GM12878 (cell line): Measurements from ENCODE around the gene KIF2B. TPM values are rescaled to one million over a fixed set of nuclear protein-coding genes. Genes with fewer than 3 reads are reported as not detected.

ENCODE experiments used
- ATAC-seq: fragments of 200-7000 bp; cut with Tn5 transposase; 3 replicates; pipeline ENCODE4 v1.9.1; 2020; ENCODE audit warnings: mild to moderate bottlenecking, moderate library complexity
- BruUV-seq: library from RNA; stranded (reverse); fragments of 400-500 nt; replicated peaks from 2 replicates; lab custom pipeline; 2021; lab: Mats Ljungman, UMichigan
- CTCF ChIA-PET: fragments of 300-600 bp; sonication (Branson Sonifier 250); formaldehyde crosslinking; extraction: SDS; loops from one replicate; lab custom pipeline; 2021; ENCODE audit warnings: inconsistent platforms; lab: Yijun Ruan, JAX
- POLR2A ChIA-PET: fragments of 350-600 bp; formaldehyde crosslinking; extraction: SDS; loops from one replicate; lab custom pipeline; 2021; ENCODE audit warnings: inconsistent platforms; lab: Charles Lee
- RAD21 ChIA-PET: fragments of 300-600 bp; sonication (Branson Sonifier 250); formaldehyde crosslinking; loops from one replicate; lab custom pipeline; 2023; ENCODE audit warnings: antibody characterized with exemption; ENCODE audit not compliant: unreplicated experiment; lab: Charles Lee
- SMC1A ChIA-PET: fragments of 300-600 bp; sonication (Branson Sonifier 250); formaldehyde crosslinking; loops from one replicate; lab custom pipeline; 2023; ENCODE audit not compliant: unreplicated experiment, uncharacterized antibody; lab: Charles Lee
- DNase-seq: peaks from one replicate; pipeline ENCODE4 v3.0.0-alpha.2; 2011; ENCODE audit warnings: low read depth, low spot score
- FAIRE-seq: peaks from 3 replicates; lab custom pipeline; 2011; peaks lifted over from hg19 to GRCh38; lab: Jason Lieb, UNC
- H2AFZ ChIP-seq: 2 replicates; pipeline ENCODE4 v1.6.0; 2011; ENCODE audit warnings: low read depth, low read length, control low read depth; ENCODE audit not compliant: control insufficient read depth
- H3K27ac ChIP-seq: 2 replicates; pipeline ENCODE4 v1.5.1; 2011; ENCODE audit warnings: control low read depth; ENCODE audit not compliant: control insufficient read depth, insufficient read depth
- H3K27me3 ChIP-seq, 2 experiments: replicated peaks in 1 of 2; 2 replicates each; pipeline versions ENCODE4 v1.6.0 to v1.6.1; 2011; ENCODE audit warnings: low read length in 1 of 2; ENCODE audit not compliant: control insufficient read depth in 2 of 2, insufficient read depth in 2 of 2
- H3K36me3 ChIP-seq, 2 experiments: 2 replicates each; pipeline ENCODE4 v1.5.1; 2011; ENCODE audit warnings: low read length in 1 of 2; ENCODE audit not compliant: control insufficient read depth in 2 of 2, insufficient read depth in 2 of 2
- H3K4me1 ChIP-seq: 2 replicates; pipeline ENCODE4 v1.6.1; 2011; ENCODE audit warnings: mild to moderate bottlenecking, low read length, moderate library complexity, mixed read lengths; ENCODE audit not compliant: control insufficient read depth, insufficient read depth
- H3K4me2 ChIP-seq: 2 replicates; pipeline ENCODE4 v1.6.0; 2011; ENCODE audit warnings: control low read depth; ENCODE audit not compliant: control insufficient read depth, insufficient read depth
- H3K4me3 ChIP-seq: fragments of 200-600 bp; sonication (generic); 2 replicates; pipeline ENCODE4 v1.5.1; 2016
- H3K79me2 ChIP-seq: 2 replicates; pipeline ENCODE4 v1.6.0; 2011; ENCODE audit warnings: low read length; ENCODE audit not compliant: control insufficient read depth, insufficient read depth
- H3K9ac ChIP-seq: 2 replicates; pipeline ENCODE4 v1.8.0; 2011; ENCODE audit warnings: low read length, control low read depth, mixed read lengths; ENCODE audit not compliant: control insufficient read depth, insufficient read depth
- H3K9me3 ChIP-seq: replicated peaks from 3 replicates; pipeline ENCODE4 v1.5.1; 2011; ENCODE audit warnings: mild to moderate bottlenecking, low read length; ENCODE audit not compliant: control insufficient read depth, insufficient read depth
- H4K20me1 ChIP-seq: 2 replicates; pipeline ENCODE4 v1.6.0; 2011; ENCODE audit not compliant: control insufficient read depth, insufficient read depth
- BHLHE40 ChIP-seq, 2 experiments: fragments of 450-650 bp in 1 of 2; IDR thresholded peaks; 2 replicates each; pipeline ENCODE4 v1.6.1; 2011 to 2017; ENCODE audit warnings: low read depth in 2 of 2, borderline replicate concordance in 1 of 2, improper control_type of control experiment in 1 of 2, low read length in 1 of 2, mild to moderate bottlenecking in 1 of 2
- CHD1 ChIP-seq: IDR thresholded peaks from 2 replicates; pipeline ENCODE4 v1.6.1; 2012; ENCODE audit warnings: low read depth, low read length, improper control_type of control experiment
- CREB1 ChIP-seq: IDR thresholded peaks from 2 replicates; pipeline ENCODE4 v1.6.1; 2012; ENCODE audit warnings: low read depth, mild to moderate bottlenecking, inconsistent platforms
- E2F4 ChIP-seq: IDR thresholded peaks from 2 replicates; pipeline ENCODE4 v1.6.1; 2012; ENCODE audit warnings: low read depth, low read length, improper control_type of control experiment
- EGR1 ChIP-seq, 2 experiments: IDR thresholded peaks; 1 replicate in 1 of 2; 2 replicates in 1 of 2; pipeline ENCODE4 v1.6.1; 2011 to 2012; ENCODE audit warnings: low read depth in 2 of 2, low read length in 2 of 2, borderline replicate concordance in 1 of 2, mild to moderate bottlenecking in 1 of 2, moderate library complexity in 1 of 2
- FOXK2 ChIP-seq: fragments of 450-650 bp; IDR thresholded peaks from 2 replicates; pipeline ENCODE4 v1.6.1; 2017; ENCODE audit warnings: mild to moderate bottlenecking, moderate library complexity
- HCFC1 ChIP-seq: fragments of 150-350 bp; IDR thresholded peaks from 2 replicates; pipeline ENCODE4 v1.6.1; 2014; ENCODE audit warnings: low read length
- JUNB ChIP-seq: IDR thresholded peaks from 2 replicates; pipeline ENCODE4 v1.6.1; 2016; ENCODE audit warnings: antibody characterized with exemption, mild to moderate bottlenecking
- JUND ChIP-seq: IDR thresholded peaks from 2 replicates; pipeline ENCODE4 v1.6.1; 2012; ENCODE audit warnings: low read depth, mild to moderate bottlenecking, low read length, improper control_type of control experiment, moderate library complexity
- KAT2A ChIP-seq: conservative IDR thresholded peaks from 2 replicates; pipeline ENCODE4 v1.6.1; 2011; ENCODE audit warnings: low read depth, low read length; ENCODE audit not compliant: control insufficient read depth
- NFYB ChIP-seq: IDR thresholded peaks from 2 replicates; pipeline ENCODE4 v1.6.1; 2011; ENCODE audit warnings: low read depth, mild to moderate bottlenecking, low read length, improper control_type of control experiment, moderate library complexity; ENCODE audit not compliant: insufficient read depth
- NRF1 ChIP-seq: conservative IDR thresholded peaks from 2 replicates; pipeline ENCODE4 v1.6.1; 2011; ENCODE audit warnings: mild to moderate bottlenecking, low read depth, low read length, improper control_type of control experiment
- SUPT20H ChIP-seq: IDR thresholded peaks from 2 replicates; pipeline ENCODE4 v1.6.1; 2011; ENCODE audit warnings: low read depth, mild to moderate bottlenecking, low read length, moderate library complexity, borderline replicate concordance; ENCODE audit not compliant: control insufficient read depth
- ZBED1 ChIP-seq: IDR thresholded peaks from 2 replicates; pipeline ENCODE4 v1.6.1; 2016; ENCODE audit warnings: borderline replicate concordance
- ZBTB33 ChIP-seq: fragments of 450-650 bp; IDR thresholded peaks from 2 replicates; pipeline ENCODE4 v1.6.1; 2017; ENCODE audit warnings: mild to moderate bottlenecking
- ZNF24 ChIP-seq: fragments of 450-650 bp; IDR thresholded peaks from 2 replicates; pipeline ENCODE4 v1.6.1; 2017; ENCODE audit warnings: antibody characterized with exemption, mild to moderate bottlenecking
- WGBS: methylation state at CpG from one replicate; pipeline ENCODE4 v1.1.6; 2016; ENCODE audit warnings: low lambda C conversion rate; ENCODE audit not compliant: insufficient replicate concordance, insufficient coverage; ENCODE audit errors: missing lambda C conversion rate; 5-methylcytosine and 5-hydroxymethylcytosine counted together
- in situ Hi-C: fragments of 300-500 bp; cut with MboI; formaldehyde crosslinking; loops from 9 replicates; pipeline ENCODE4 v1.14.3; 2018; ENCODE audit warnings: mixed read lengths
- intact Hi-C: fragments of 100-400 bp; cut with micrococcal nuclease; formaldehyde crosslinking; loops from one replicate; pipeline ENCODE4 v1.14.2; 2022; ENCODE audit not compliant: unreplicated experiment
- polyA plus RNA-seq, 11 experiments: library from polyadenylated mRNA; depleted of rRNA in 4 of 11; unstranded in 6 of 11; stranded (reverse) in 5 of 11; fragments of >200 nt; fragmentation: Nextera tagmentation in 4 of 11; fragmentation: Illumina TruSeq in 1 of 11; extraction: Ambion mirVana in 4 of 11; extraction: Trizol in 1 of 11; gene quantifications; 1 replicate in 1 of 11; 2 replicates in 10 of 11; pipeline versions ENCODE4 v1.2.1 to v1.2.3, GENCODE V29; 2011 to 2016; ENCODE audit warnings: inconsistent platforms in 2 of 11, missing spikeins in 2 of 11, low read depth in 1 of 11
- total RNA-seq, 4 experiments: library from RNA; depleted of rRNA in 3 of 4; stranded (reverse); fragments of >200 nt in 3 of 4; fragmentation: Illumina TruSeq in 1 of 4; extraction: Trizol in 1 of 4; gene quantifications; 2 replicates each; pipeline versions ENCODE4 v1.2.1 to v1.2.3, GENCODE V29; 2013 to 2021
- TF ChIP-seq, protein P1 (sequence below): IDR thresholded peaks from 2 replicates; pipeline ENCODE4 v1.6.1; 2011; ENCODE audit warnings: low read depth, mild to moderate bottlenecking, low read length, moderate library complexity, borderline replicate concordance; ENCODE audit errors: extremely low read depth
- TF ChIP-seq, protein P2 (sequence below), 3 experiments: IDR thresholded peaks in 2 of 3; conservative IDR thresholded peaks in 1 of 3; 2 replicates each; pipeline ENCODE4 v1.5.1; 2011; ENCODE audit warnings: low read depth in 3 of 3, low read length in 3 of 3, mild to moderate bottlenecking in 3 of 3, control low read depth in 2 of 3, moderate library complexity in 2 of 3, inconsistent platforms in 1 of 3, mixed read lengths in 1 of 3; ENCODE audit not compliant: control insufficient read depth in 2 of 3, insufficient read depth in 1 of 3; ENCODE audit errors: extremely low read depth in 1 of 3

KIF2B gene
- total and polyA plus RNA-seq, 10 of the 15 experiments (the other 5 are each of a cell fraction or from before 2014, with no cell fraction given), result not detected

DNA sequence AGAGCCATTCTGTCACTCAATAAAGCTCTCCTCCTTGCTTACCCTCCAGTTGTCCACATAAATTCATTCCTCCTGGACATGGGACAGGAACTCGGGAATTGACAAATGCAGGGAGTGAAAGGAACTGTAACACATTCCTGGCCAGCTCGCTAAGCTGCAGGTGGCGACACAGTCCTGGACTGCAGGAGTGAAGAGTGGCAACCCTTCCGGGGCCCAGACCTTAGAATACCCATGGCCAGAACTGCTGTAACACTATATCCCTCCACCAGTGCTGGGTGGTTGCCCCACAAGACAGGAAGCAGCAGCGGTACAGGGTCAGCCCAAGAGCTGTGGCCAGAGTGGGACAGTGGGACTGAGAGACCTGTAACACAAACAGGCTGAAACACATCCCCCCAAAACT lies 30.3 kb upstream of the KIF2B start:
- no peaks in the 10 kb centered on the region for H3K27me3 ChIP-seq
- intact Hi-C loops (no loop called here), in situ Hi-C loops (no loop called here)
- no TSS peak for BruUV-seq
- RAD21 ChIA-PET, result no interaction called here
- H3K9me3 ChIP-seq, result no peaks in the 10 kb centered on the region; the same call in 2 of the 3 replicates
- no peak for TF ChIP-seq CREB1
- TF ChIP-seq E2F4, result no peak
- no peak for TF ChIP-seq KAT2A
- TF ChIP-seq FOXK2, result no peak
- no peak for TF ChIP-seq EGR1 (IDR thresholded peaks at IDR 0.05; ENCODE audit: borderline replicate concordance in 1 of 2, low read depth in 2 of 2, low read length in 2 of 2)
- no peak for TF ChIP-seq CHD1
- no peak for TF ChIP-seq ZBTB33
- TF ChIP-seq JUND, result no peak
- TF ChIP-seq, protein P1, sequence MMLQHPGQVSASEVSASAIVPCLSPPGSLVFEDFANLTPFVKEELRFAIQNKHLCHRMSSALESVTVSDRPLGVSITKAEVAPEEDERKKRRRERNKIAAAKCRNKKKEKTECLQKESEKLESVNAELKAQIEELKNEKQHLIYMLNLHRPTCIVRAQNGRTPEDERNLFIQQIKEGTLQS, result no peak
- TF ChIP-seq, protein P2, sequence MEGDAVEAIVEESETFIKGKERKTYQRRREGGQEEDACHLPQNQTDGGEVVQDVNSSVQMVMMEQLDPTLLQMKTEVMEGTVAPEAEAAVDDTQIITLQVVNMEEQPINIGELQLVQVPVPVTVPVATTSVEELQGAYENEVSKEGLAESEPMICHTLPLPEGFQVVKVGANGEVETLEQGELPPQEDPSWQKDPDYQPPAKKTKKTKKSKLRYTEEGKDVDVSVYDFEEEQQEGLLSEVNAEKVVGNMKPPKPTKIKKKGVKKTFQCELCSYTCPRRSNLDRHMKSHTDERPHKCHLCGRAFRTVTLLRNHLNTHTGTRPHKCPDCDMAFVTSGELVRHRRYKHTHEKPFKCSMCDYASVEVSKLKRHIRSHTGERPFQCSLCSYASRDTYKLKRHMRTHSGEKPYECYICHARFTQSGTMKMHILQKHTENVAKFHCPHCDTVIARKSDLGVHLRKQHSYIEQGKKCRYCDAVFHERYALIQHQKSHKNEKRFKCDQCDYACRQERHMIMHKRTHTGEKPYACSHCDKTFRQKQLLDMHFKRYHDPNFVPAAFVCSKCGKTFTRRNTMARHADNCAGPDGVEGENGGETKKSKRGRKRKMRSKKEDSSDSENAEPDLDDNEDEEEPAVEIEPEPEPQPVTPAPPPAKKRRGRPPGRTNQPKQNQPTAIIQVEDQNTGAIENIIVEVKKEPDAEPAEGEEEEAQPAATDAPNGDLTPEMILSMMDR (IDR thresholded peaks at IDR 0.05 in 2 of 3, conservative IDR thresholded peaks at IDR 0.05 in 1 of 3; ENCODE audit: control insufficient read depth in 2 of 3, extremely low read depth in 1 of 3, insufficient read depth in 1 of 3, low read depth in 3 of 3, low read length in 3 of 3), result no peak
- TF ChIP-seq NRF1, result no peak
- TF ChIP-seq NFYB, result no peak
- TF ChIP-seq ZBED1, result no peak
- no peak for TF ChIP-seq SUPT20H
- no peak for TF ChIP-seq ZNF24
- TF ChIP-seq BHLHE40 (IDR thresholded peaks at IDR 0.05; ENCODE audit: borderline replicate concordance in 1 of 2, low read depth in 2 of 2, low read length in 1 of 2), result no peak
- TF ChIP-seq JUNB, result no peak
- no peak for TF ChIP-seq HCFC1
- H3K4me3 ChIP-seq, result no peak overlapping the region
- no peak for ATAC-seq
- H3K4me1 ChIP-seq, result no peaks in the 10 kb centered on the region
- H3K36me3 ChIP-seq, result no peaks in the 10 kb centered on the region
- SMC1A ChIA-PET, result no interaction called here
- H3K4me2 ChIP-seq, result no peak overlapping the region
- no peak for DNase-seq
- H2AFZ ChIP-seq, result no peak overlapping the region
- no peak for FAIRE-seq
- no peak overlapping the region for H3K9ac ChIP-seq
- 5% methylated on average over 5 of the region's 5 CpGs for WGBS
- POLR2A ChIA-PET, result no interaction called here
- H3K79me2 ChIP-seq, result no peaks in the 10 kb centered on the region
- H3K27ac ChIP-seq, result no peak overlapping the region
- CTCF ChIA-PET, result no interaction called here
- no peaks in the 10 kb centered on the region for H4K20me1 ChIP-seq
